Endothelial cell of umbilical vein (primary cell): ENCODE data around the gene C2orf81.

Experiments used
- POLR2AphosphoS5 ChIP-seq: IDR thresholded peaks from 2 replicates; pipeline ENCODE4 v1.6.1; 2012; ENCODE audit warnings: low read depth, mild to moderate bottlenecking, control low read depth, low read length, moderate library complexity; ENCODE audit not compliant: insufficient read depth
- TF ChIP-seq, protein P1 (sequence below), 2 donors: IDR thresholded peaks; 1 replicate in 1 of 2; 2 replicates in 1 of 2; pipeline ENCODE4 v1.5.1; 2011; ENCODE audit warnings: low read length in 2 of 2, mild to moderate bottlenecking in 2 of 2, moderate library complexity in 2 of 2, control low read depth in 1 of 2, inconsistent platforms in 1 of 2, low read depth in 1 of 2; ENCODE audit not compliant: insufficient read depth in 1 of 2; ENCODE audit errors: extremely low read depth in 1 of 2

DNA sequence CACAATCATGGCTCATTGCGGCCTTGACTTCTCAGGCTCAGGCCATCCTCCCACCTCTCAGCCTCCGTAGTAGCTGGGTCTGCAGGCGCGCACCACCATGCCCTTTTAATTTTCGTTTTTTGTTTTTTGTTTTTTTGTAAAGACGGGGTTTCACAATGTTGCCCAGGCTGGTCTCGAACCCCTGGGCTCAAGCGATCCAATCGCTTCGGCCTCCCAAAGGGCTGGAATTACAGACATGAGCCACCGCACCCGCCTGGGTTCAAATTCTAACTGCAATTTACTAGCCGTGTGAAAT lies 29.0 kb downstream of the C2orf81 start:
- TF ChIP-seq, protein P1, sequence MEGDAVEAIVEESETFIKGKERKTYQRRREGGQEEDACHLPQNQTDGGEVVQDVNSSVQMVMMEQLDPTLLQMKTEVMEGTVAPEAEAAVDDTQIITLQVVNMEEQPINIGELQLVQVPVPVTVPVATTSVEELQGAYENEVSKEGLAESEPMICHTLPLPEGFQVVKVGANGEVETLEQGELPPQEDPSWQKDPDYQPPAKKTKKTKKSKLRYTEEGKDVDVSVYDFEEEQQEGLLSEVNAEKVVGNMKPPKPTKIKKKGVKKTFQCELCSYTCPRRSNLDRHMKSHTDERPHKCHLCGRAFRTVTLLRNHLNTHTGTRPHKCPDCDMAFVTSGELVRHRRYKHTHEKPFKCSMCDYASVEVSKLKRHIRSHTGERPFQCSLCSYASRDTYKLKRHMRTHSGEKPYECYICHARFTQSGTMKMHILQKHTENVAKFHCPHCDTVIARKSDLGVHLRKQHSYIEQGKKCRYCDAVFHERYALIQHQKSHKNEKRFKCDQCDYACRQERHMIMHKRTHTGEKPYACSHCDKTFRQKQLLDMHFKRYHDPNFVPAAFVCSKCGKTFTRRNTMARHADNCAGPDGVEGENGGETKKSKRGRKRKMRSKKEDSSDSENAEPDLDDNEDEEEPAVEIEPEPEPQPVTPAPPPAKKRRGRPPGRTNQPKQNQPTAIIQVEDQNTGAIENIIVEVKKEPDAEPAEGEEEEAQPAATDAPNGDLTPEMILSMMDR (IDR thresholded peaks at IDR 0.05; ENCODE audit: extremely low read depth in 1 of 2, insufficient read depth in 1 of 2, low read depth in 1 of 2, low read length in 2 of 2): no peak
- no peak for TF ChIP-seq POLR2AphosphoS5
